GM21447 (cell line): Measurements from ENCODE around the gene CLEC12A.
"Not testable (repeated sequence)": the region's sequence is repeated elsewhere in the genome, so short reads cannot be mapped to it uniquely, and the experiment has no call there.

ENCODE experiments used
- ATAC-seq: cut with Tn5 transposase; IDR thresholded peaks from one replicate; pipeline ENCODE4 v1.9.1; 2021; ENCODE audit not compliant: unreplicated experiment

CLEC12A gene

GRCh38 chr12:9961901-9962300 lies 9.3 kb upstream of the CLEC12A start:
- ATAC-seq, result no peak

GRCh38 chr12:9969673-9970072 lies 1.5 kb upstream of the CLEC12A start:
- ATAC-seq, result no peak

GRCh38 chr12:9973949-9974348 lies 2.7 kb downstream of the CLEC12A start:
- no peak for ATAC-seq

- ATAC-seq, result not testable (repeated sequence)
Measured at GRCh38 chr12:9974731-9975130, 3.5 kb downstream of the CLEC12A start.

GRCh38 chr12:9975614-9976013 lies 4.4 kb downstream of the CLEC12A start:
- ATAC-seq, result no peak

- not testable (repeated sequence) for ATAC-seq
Measured at GRCh38 chr12:9976626-9977025, 5.4 kb downstream of the CLEC12A start.

- no peak for ATAC-seq
Measured at GRCh38 chr12:9977916-9978315, 6.7 kb downstream of the CLEC12A start.

GRCh38 chr12:9980126-9980525 lies 8.9 kb downstream of the CLEC12A start:
- ATAC-seq, result no peak

GRCh38 chr12:9991876-9992275 lies 20.7 kb downstream of the CLEC12A start:
- ATAC-seq, result no peak

- no peak for ATAC-seq
Measured at GRCh38 chr12:9992296-9992695, 21.1 kb downstream of the CLEC12A start.

- ATAC-seq, result no peak
Measured at GRCh38 chr12:9999016-9999415, 27.8 kb downstream of the CLEC12A start, which contains the start of gene CLEC1B. CLEC1B (minus strand) TSS chr12:9999121; CDS start chr12:9999100, 21 bp downstream.

- ATAC-seq, result no peak
Measured at GRCh38 chr12:10001171-10001776, 30.1 kb downstream of the CLEC12A start.

- ATAC-seq, result no peak
Measured at GRCh38 chr12:10012630-10013330, 41.6 kb downstream of the CLEC12A start.

- ATAC-seq, result no peak
Measured at GRCh38 chr12:10015450-10015849, 44.2 kb downstream of the CLEC12A start.

GRCh38 chr12:10016881-10017280 lies 45.7 kb downstream of the CLEC12A start:
- ATAC-seq, result no peak

GRCh38 chr12:10018386-10018785 lies 47.2 kb downstream of the CLEC12A start:
- ATAC-seq, result no peak

- ATAC-seq, result no peak
Measured at GRCh38 chr12:10021342-10021741, 50.1 kb downstream of the CLEC12A start.

- no peak for ATAC-seq
Measured at GRCh38 chr12:10025236-10025635, 54.0 kb downstream of the CLEC12A start.

GRCh38 chr12:10026666-10027065 lies 55.5 kb downstream of the CLEC12A start:
- not testable (repeated sequence) for ATAC-seq

GRCh38 chr12:10027311-10027710 lies 56.1 kb downstream of the CLEC12A start:
- no peak for ATAC-seq

GRCh38 chr12:10027721-10028120 lies 56.5 kb downstream of the CLEC12A start:
- ATAC-seq, result no peak

GRCh38 chr12:10030446-10030845 lies 59.2 kb downstream of the CLEC12A start, which contains the start of gene CLEC9A:
CLEC9A (plus strand) TSS chr12:10030682; CDS start chr12:10052688, 22,006 bp downstream.
- no peak for ATAC-seq
